Stimulated activated CD4-positive, alpha-beta T cell treated with anti-CD3 and anti-CD28 coated beads, Interleukin-2, amount 100 ng/mL, for 4 hours (primary cell): ENCODE data around the gene SP7.
A peak's percentile ranks its signal among the peaks of the same experiment; 100 is the strongest.
"Not testable (repeated sequence)": the region's sequence is repeated elsewhere in the genome, so short reads cannot be mapped to it uniquely, and the experiment has no call there.

Source experiments
- DNase-seq: peaks from one replicate; pipeline ENCODE4 v3.0.0-alpha.2; 2020; ENCODE audit warnings: low read depth

Gene SP7

DNA sequence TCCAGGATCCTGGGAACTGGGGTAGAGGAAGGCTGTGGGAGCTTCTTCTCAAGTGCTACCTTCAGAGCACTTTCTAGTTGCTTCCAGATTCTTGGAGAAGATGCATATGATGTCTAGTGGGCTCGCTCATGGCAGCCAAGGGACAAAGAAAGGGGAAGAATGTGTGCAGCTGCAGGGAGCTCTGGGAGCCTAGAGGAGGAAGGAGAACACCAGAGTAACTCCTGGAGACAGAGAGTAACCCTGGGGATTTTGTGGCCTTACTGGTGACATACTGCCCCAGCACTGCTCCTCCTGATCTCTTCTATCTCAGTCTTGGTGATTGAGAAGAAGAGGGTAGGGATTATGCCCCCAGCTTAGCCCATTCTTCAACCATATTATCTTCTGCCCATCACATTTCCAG, 10.3 kb upstream of the SP7 start:
- no peak for DNase-seq

DNA sequence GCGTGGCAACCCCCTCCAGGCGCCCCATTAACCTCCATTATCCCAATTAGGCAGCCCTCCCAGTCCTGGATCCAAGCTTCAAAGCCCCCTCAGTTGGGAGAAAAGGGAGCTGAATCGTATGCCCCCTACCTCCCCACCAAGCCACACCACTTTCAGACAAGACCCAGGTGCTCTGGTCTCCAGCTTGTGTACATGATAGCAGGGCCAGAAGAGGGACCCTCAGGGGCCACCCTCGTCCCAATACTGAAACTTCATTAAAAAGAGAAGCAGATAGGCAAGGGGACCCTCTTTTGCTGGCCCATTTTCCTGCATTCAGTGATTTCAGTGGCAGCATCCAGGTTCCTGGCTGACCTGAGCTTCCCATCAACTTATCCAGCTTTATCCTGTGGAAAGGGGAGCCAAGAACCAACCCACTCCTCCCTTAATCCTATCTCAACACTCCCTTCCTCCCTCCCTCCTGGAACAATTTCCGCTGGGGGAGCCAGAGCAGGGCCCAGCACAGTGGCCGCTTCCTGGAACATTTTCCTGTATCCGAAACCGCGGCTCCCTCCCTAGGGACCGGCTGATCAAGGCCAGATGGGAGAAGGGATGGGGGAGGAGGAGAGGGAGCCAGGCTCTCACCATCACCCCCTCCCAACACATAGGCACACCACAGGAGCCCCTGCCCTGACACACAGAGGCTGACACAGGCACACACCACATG, 9.5 kb upstream of the SP7 start:
- no peak for DNase-seq

DNA sequence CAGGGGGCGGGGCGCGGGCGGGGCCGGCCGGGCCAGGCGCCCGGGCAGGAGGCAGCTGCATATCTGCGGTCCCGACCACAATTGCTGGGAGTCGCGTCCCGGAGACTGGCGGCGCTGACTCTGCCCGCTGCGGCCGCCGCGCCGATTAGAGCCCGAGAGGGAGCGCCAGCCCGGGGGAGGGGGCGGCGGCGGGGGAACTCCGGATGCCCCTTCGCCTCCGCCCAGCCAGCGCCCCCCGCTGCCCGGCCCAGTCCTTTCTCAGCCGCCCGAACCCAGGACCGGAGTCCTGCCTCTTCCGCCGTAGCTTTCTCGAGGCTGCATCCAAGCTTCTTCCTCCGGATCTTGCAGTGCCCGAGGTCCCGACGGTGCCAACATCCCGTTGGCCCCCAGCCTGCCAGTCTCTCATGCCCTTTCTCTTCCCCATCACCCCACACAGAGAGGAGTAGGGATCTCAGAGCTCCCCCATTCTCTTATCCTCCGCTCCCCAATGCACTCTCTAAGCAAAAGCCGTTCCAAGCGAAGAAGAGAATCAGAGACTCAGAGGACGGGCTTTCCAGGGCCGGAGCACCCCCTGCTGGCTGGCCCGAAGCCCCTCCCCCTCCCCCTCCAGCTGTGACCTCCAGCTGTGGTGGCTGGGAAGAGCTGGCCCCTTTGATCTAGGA, 8.8 kb upstream of the SP7 start:
- peak; percentile 52 for DNase-seq

DNA sequence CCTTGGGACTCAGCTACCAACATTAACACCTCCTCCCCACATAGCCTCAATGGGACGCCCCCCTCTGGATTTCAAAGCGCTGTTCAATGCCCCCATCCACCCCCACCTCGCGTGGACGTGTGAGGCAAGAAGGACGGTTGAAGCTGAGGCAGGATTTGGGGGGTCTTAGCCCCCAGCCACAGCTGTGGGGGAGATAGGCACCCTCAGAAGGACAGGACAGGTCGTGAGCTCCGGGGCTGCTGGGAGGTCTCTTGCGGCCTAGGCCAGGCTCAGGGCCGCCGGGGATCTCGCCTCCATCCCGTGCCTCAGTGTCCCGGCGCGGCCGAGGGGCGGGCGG, 8.3 kb upstream of the SP7 start:
- no peak for DNase-seq

DNA sequence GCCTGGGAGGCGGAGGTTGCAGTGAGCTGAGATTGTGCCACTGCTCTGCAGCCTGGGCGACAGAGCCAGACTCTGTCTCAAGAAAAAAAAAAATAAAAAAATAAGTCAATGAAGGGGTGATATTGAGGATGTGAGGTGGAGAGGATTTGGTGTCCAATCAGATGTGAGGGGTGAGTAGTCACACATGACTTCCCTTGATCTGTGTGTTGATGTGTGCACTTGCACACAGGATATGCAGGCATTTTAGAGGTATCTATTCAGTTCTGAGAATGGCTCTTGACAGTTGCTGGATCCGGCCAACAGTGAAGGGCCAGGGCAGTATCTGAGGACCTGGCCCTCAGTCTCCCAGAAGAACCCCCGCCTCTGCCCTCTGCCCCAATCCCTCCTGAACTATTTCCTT, 7.8 kb upstream of the SP7 start:
- no peak for DNase-seq

DNA sequence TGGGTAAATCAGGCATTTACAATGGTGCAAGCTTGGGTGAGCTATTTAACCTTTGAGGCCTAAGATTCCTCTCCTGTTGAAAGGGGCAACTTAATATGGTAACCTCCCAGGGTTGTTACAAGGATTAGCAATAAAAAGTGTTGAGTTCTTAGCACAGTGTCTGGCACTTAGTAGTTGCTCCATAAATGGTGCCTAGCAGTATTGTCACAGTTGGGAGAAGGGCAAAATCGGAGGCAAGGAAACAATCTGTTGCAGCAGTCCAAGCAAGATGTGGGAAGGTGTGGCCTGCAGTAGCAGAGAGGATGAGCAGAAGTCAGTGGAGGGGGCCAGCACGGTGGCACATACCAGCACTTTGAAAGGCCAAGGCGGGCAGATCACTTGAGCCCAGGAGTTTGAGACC, 7.3 kb upstream of the SP7 start:
- DNase-seq: no peak

DNA sequence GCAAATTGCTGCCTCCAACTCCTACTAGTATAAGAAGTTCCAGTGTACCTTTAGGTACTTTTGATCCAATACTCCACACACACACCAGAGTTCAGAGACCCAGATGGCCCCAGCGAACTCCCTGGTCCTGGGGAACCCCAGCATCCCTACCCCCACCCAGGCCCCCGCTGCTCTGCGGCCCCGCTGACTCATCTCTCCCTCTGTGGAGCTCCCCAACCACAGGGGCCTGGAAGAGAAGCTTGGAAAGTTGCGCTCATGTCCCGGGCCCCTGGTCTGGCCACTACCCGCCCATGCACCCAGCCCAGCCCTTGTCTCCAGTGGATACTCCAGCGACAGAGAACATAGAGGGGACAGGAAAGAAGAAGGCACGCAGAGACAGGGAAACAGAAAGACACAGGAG, 4.2 kb upstream of the SP7 start:
- DNase-seq: no peak

DNA sequence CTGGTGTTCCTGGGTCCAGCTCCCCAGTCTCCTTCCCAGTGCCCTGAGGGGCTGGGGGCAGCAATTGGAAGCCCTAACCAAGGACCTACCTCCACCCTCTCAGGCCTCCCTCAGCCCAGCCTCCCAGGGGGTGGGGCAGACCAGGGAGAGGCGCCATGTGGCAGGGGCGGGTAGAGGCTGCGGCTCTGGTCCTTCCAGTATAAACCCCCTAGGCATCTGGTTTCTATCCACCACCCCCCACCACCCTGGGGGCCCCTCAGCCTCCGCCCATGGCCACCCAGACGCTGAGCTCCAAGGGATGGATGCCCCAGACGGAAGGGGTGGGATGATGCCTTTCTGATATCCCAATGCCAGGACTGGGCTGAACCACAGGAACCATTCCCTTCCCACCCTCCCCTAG, 2.8 kb upstream of the SP7 start:
- DNase-seq: no peak

DNA sequence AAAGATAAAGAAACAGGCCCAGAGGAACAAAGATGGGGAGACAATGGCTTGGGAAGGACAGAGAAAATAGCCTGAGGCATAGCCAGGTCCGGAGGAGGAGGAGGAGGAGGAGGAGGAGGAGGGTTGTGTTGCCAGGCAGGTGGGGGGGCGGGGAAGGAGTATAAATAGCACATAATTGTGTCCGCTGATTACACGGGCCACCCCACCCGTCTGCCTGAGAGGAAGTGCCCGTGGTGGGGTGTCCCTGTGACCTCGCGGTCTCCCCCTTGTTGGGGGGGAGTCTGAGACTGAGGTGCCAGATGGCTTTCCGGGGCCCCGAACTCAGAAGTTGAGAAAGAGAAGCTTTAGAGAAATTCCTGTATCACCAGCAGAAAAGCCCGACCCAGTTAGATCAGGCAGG, 1.9 kb upstream of the SP7 start:
- no peak for DNase-seq

DNA sequence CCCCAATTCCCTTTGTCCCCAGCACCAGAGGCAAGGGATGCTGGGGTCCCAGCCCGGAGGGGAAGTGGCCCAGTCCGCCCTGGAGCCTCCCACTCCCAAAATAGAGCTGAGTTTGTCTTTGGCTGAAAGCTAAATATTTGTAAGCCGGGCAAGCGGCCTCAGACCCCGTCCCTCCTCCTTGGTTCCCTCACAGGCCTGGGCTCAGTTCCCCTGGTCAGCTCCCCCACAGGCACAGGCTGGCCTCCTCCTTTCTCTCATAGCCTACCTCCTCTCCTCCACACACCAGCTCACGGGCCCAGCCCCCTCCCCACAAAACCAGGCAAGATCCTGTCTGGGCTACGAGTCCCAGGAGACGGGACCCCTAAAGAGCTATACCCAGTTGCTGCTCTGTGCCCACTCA, 1.3 kb downstream of the SP7 start:
- no peak for DNase-seq

DNA sequence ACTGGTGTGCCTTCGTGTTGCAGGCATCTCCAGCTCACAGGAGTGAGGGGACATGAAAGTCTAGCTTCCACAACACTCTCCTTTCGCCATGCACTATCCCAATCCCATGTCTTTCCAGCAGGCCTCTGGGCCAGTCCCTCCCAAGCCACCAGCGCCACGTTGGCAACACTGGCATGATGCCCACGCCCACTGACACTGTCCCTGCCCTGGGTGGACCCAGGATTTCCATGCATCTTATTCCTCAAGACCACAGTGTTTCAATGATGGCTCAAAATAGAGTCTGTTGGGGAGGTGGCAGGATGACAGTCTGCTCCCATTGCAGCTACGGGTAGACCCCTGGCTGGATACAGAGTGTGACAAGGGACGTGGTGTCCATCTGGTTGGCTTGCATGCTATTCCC, 2.3 kb downstream of the SP7 start:
- no peak for DNase-seq

DNA sequence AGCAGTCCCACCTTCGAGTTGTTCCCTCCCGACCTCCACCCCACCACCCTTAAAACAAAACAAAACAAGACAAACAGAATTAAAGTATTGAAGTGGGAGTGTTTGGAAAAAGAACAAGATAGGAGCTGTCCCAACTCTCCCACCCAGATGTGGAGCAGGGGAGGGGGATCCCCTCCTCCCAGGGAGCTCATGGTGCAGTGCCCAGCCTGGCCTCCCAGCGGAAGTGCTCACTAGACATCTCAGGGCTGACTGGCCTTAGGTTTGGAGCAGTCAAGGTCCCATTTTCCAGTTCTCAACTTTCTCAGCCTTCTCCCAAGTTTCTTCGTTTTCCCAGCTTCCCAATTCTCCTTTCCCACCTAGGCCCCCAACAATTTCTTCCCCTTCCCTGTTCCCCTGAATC, 2.9 kb downstream of the SP7 start:
- DNase-seq: no peak

DNA sequence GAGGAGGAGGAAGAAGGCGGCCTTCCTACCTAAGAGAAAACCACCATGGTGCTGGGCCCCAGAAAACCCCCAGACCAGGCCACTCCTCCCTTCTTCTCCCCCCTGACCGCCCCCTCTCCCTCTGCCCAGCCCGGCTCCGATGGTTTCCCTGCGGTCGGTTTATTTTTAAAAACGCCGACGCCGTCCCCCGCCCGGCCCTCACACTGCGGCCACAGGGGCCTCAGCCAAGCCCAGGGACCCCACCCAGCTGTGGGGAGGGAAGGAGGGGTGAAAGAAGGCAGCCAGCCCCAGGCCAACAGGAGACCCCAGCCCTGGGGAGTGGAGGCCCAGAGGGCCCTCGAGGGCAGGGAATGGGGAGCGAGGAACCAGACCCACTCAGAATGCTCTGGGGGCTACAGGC, 3.4 kb downstream of the SP7 start:
- DNase-seq: no peak

DNA sequence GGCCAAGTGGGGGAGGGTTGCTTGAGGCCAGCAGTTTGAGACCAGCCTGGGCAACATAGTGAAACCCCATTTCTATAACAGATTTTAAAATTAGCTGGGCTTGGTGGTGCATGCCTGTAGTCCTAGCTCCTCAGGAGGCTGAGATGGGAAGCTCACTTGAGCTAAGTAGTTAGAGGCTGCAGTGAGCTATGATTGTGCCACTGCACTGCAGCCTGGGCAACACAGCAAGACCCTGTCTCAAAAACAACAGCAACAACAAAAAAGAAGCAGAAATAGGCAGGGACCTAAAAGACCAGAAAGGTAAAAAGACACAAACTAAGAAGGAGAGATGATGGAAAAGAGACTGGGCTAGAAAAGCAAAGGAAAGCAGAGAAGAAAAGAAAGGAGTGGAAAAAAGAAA, 3.8 kb downstream of the SP7 start:
- DNase-seq: not testable (repeated sequence)

DNA sequence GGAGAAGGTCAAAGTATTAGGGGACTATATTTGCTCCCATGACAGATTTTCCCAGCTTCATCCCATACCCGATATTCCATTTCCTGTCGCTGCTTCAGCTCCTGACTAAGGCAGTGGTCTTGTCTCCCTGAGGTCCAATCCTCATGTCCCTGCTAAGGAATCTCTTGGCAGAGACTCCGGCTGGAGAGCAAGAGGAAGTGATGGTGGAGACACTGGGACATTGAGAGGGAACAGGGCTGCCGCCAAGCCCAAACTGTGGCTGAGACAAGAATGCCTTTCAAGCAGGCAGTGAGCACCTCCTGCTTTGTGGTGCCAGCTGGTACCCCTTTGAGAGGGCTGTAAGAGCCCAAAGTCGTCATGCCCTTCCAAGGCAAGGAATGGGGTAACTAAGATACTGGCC, 5.5 kb downstream of the SP7 start:
- no peak for DNase-seq

DNA sequence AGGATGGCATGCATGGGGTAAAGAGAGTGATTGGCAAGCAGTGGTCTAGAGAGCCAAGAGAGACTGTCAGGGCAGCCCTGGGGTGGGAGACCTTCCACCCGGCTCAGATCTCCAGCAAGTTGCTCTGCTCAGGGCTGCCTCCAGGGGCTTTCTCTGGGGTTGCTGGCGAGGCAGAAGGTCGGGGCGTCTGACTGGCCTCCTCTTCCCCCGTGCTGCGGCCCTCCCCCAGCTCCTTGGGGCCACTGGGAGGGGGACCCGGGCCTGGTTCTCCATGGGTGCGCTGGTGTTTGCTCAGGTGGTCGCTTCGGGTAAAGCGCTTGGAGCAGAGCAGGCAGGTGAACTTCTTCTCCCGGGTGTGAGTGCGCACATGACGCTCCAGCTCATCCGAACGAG, 8.1 kb downstream of the SP7 start:
- DNase-seq: no peak

DNA sequence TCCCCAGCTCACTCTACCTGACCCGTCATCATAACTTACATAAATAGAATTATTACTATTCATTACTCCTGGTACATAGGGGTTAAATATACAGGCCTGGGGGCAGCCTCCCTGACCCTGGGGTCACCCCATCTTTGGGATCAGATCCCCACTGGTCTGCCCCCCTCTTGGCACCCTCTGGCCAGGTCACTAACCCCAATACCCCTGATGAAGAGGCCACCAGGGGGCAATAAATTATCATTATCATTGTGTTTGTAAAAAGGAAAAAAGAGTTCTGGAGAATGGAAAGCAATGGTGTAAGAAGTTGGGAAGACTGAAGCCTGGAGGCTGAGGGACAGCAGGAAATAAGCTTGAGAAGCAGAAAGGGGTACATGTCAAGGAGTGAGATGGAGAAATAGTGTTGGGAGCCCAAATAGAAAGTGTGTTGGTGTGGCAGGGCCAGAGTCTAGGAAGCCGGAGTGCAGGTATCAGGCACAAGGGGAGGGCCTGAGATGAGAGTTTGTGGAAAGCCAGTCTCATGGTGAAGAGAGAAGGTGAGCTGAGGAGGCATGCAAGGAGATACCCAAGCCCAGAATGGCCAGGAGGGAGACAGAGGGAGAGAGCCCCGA, 8.6 kb downstream of the SP7 start:
- no peak for DNase-seq

DNA sequence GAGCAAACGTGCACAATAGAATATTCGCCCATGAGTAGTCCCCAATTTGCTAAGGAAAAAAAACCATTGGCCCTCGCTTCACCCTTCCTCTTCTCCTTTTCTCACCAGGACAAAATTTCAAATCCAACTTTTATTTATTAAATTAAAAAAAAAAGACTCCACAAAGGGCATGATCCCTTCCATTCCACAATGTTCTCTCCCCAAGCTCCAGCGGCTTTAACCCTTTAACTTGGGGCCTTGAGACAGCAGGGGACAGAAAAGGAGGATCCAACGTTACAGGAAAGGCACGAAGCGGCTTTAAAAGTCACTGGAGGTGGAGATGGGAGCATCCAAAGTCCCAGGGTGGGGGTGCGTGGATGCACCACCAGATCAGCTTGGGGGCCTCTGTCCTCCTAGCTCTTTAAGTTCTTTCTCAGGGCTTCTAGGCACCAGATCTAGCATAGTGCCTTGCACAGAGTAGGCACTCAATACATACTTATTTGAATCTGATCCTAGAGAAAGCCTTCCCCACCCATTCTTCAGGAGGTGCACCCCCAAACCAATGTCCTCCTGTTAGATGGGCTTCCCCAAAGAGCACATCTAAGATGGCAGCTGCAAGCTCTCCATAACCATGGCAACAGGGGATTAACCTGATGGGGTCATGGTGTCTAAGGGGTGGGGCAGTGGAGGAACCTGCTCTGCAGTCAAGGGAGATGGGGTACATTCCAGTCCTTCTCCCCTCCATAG, 9.5 kb downstream of the SP7 start:
- no peak for DNase-seq

DNA sequence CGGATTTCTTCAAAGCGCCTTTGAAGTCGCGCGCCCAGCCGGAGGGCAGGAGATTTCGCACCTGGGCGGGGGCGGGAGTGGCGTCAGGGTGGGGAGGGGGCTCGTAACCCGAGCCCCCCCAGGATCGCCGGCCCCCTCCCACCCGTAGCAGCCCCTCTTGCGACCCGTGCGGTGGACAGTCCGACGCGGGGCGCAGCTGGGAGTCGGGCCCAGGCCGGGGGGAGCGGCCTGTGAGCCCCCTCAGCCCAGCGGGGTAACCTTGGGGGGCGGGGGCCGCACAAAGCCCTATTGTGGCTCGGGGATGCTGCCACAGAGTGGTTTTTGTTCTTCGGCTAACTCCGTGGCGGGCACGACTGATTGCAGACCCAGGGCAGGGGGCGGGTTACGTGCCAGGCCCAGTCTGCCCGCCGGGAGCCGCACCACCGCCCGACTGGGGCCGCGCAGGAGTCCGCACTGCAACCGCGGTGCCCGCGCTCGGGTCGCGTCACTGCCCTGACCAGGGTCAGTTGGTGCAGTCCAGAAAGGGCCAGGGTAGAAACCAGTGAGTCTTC, 10.6 kb downstream of the SP7 start:
- no peak for DNase-seq

DNA sequence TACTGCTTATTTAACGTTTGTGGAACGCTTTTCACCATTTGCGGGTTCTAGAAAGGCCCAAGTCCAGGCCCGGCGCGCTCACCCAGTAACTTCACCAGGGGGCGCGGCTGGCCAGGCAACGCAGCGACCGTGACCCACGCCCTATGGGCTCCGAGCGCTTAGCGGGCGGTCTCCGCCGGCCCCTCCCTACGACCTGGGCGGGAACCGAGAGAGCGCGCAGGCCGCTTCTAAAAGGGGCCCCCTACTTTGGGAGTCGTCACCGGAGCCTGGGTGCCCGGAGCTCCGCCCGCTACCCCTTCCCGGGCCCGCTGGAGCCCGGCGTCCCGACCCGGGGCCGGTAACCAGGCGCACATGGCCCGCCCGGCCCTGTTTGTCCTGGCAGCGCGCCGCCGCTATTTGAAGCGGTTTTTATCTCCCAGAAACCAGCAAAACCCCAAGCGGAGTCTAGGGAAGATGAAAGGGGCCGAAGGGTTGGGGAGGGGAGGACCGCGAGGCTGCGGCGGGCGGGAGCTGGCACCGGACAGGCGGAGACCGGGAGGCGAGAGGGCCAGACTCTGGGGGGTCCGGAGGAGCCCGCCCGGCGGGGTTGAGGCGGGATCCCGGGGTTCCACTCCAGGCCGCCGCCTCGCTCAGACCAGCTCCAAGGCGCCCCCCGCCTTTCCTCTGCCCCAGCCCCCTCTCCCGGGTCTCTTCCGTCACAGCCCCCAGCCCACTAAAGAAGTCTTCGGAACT, 11.2 kb downstream of the SP7 start:
- peak; percentile 76 for DNase-seq

DNA sequence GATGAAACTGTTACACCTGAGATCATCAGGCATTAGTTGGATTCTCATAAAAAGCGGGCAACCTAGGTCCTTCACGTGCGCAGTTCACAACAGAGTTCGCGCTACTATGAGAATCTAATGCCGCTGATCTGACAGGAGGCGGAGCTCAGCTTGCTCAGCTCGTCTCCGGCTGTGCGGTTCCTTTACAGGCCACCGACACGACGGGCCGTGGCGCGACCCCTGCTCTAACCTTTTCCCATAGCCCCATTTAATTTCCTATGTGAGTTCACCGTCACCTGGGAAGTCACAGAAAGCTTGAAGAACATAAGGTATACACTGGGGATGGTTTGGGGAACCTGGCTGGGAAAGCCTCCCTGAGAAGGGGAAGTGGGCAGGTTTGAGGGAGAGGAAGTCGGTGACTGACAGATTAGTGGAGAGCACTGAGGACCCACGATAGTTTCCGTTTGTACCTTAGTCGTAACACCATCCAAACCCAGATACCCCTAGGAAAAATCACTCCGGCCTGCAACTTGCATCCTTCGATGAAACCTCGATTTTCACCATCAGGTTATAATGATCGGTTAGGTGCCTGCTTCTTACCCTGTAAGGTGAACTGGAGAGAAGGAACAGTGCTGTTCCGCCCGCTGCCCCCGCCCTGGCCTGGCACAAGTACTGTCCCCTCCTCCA, 11.9 kb downstream of the SP7 start:
- peak; percentile 28 for DNase-seq
